SK-N-SH (cell line): ENCODE results near the gene TRIM71. TPM values are rescaled to one million over a fixed set of nuclear protein-coding genes. Genes with fewer than 3 reads are reported as not detected.

Experiments used
- CTCF ChIA-PET: fragments of 300-600, 350-600 bp; formaldehyde crosslinking; extraction: SDS; loops from one replicate; lab custom pipeline; 2021; lab: Yijun Ruan, JAX
- POLR2A ChIA-PET: fragments of 350-600 bp; sonication (Branson Sonifier 250); formaldehyde crosslinking; extraction: SDS; loops from one replicate; lab custom pipeline; 2020; ENCODE audit warnings: antibody characterized with exemption, inconsistent platforms; lab: Yijun Ruan, JAX
- DNase-seq: peaks from one replicate; pipeline ENCODE4 v3.0.0; 2012
- H2AFZ ChIP-seq: fragments of 200-600 bp; sonication (generic); 2 replicates; pipeline ENCODE4 v1.8.1; 2016; ENCODE audit warnings: antibody characterized with exemption, mild to moderate bottlenecking, low read depth
- H3F3A ChIP-seq: fragments of 200-600 bp; sonication (generic); replicated peaks from 2 replicates; pipeline ENCODE3; 2016; ENCODE audit warnings: antibody characterized with exemption, mild to moderate bottlenecking; ENCODE audit not compliant: insufficient read depth
- H3K27ac ChIP-seq, 2 experiments: fragments of 200-500 bp in 1 of 2; fragments of 200-600 bp in 1 of 2; sonication (Bioruptor generic) in 1 of 2; sonication (generic), shearing (Covaris generic) in 1 of 2; 2 replicates each; pipeline versions ENCODE4 v1.5.1 to v1.6.1; 2014 to 2016; ENCODE audit warnings: low read depth in 2 of 2, inconsistent platforms in 1 of 2, low read length in 1 of 2, mild to moderate bottlenecking in 1 of 2, mixed read lengths in 1 of 2
- H3K27me3 ChIP-seq: fragments of 200-600 bp; sonication (generic), shearing (Covaris generic); 2 replicates; pipeline ENCODE4 v1.6.1; 2016; ENCODE audit warnings: mixed run types; ENCODE audit not compliant: insufficient read depth
- H3K36me3 ChIP-seq, 2 experiments: fragments of 200-500 bp in 1 of 2; fragments of 200-600 bp in 1 of 2; sonication (Bioruptor generic) in 1 of 2; sonication (generic) in 1 of 2; replicated peaks in 1 of 2; 2 replicates each; pipeline versions ENCODE3 to v1.5.1; 2014 to 2016; ENCODE audit warnings: low read length in 1 of 2, mild to moderate bottlenecking in 1 of 2; ENCODE audit not compliant: insufficient read depth in 2 of 2, control insufficient read depth in 1 of 2
- H3K4me1 ChIP-seq, 2 experiments: fragments of 200-500 bp in 1 of 2; fragments of 200-600 bp in 1 of 2; sonication (Bioruptor generic) in 1 of 2; sonication (generic), shearing (Covaris generic) in 1 of 2; 2 replicates each; pipeline versions ENCODE4 v1.5.1 to v1.6.1; 2014 to 2016; ENCODE audit warnings: low read depth in 1 of 2, low read length in 1 of 2, mixed run types in 1 of 2; ENCODE audit not compliant: insufficient read depth in 2 of 2, control insufficient read depth in 1 of 2
- H3K4me2 ChIP-seq: fragments of 200-600 bp; sonication (generic), shearing (Covaris generic); 2 replicates; pipeline ENCODE4 v1.6.1; 2017; ENCODE audit warnings: mixed run types
- H3K4me3 ChIP-seq, 2 experiments: fragments of 200-500 bp in 1 of 2; fragments of 200-600 bp in 1 of 2; sonication (Bioruptor generic) in 1 of 2; sonication (generic), shearing (Covaris generic) in 1 of 2; 2 replicates each; pipeline versions ENCODE4 v1.5.1 to v1.8.1; 2014 to 2016; ENCODE audit warnings: low read depth in 2 of 2, inconsistent platforms in 1 of 2, low read length in 1 of 2, mild to moderate bottlenecking in 1 of 2, mixed read lengths in 1 of 2, moderate library complexity in 1 of 2
- H3K79me2 ChIP-seq: fragments of 200-600 bp; sonication (generic); 2 replicates; pipeline ENCODE4 v1.8.1; 2017; ENCODE audit warnings: mild to moderate bottlenecking; ENCODE audit not compliant: insufficient read depth
- H3K9ac ChIP-seq: fragments of 200-600 bp; sonication (generic); 2 replicates; pipeline ENCODE4 v1.6.1; 2017; ENCODE audit warnings: mixed run types
- H3K9me2 ChIP-seq: fragments of 200-600 bp; sonication (generic); 2 replicates; pipeline ENCODE4 v1.6.1; 2017; ENCODE audit warnings: mixed run types
- H3K9me3 ChIP-seq: fragments of 200-600 bp; sonication (generic); 2 replicates; pipeline ENCODE4 v1.6.1; 2017; ENCODE audit warnings: mixed run types, mild to moderate bottlenecking, moderate library complexity
- H4K20me1 ChIP-seq: fragments of 200-600 bp; sonication (generic); 2 replicates; pipeline ENCODE4 v1.6.1; 2017; ENCODE audit warnings: mild to moderate bottlenecking, mixed run types; ENCODE audit not compliant: insufficient read depth
- CHD2 ChIP-seq: fragments of 150-350 bp; IDR thresholded peaks from 2 replicates; pipeline ENCODE4 v1.6.1; 2018; ENCODE audit warnings: low read length; ENCODE audit not compliant: partially characterized antibody
- ELF1 ChIP-seq: IDR thresholded peaks from 2 replicates; pipeline ENCODE4 v1.4.0; 2012
- FOXJ3 ChIP-seq: sonication (generic); formaldehyde crosslinking; IDR thresholded peaks from 2 replicates; pipeline ENCODE4 v1.5.1; 2020; ENCODE audit warnings: mild to moderate bottlenecking, missing genetic modification reagents
- GABPA ChIP-seq: IDR thresholded peaks from 2 replicates; pipeline ENCODE4 v1.4.0; 2012; ENCODE audit warnings: low read depth, mild to moderate bottlenecking
- MEF2A ChIP-seq: IDR thresholded peaks from 2 replicates; pipeline ENCODE4 v1.4.0; 2012; ENCODE audit warnings: low read depth, borderline replicate concordance
- MXI1 ChIP-seq: IDR thresholded peaks from 2 replicates; pipeline ENCODE4 v1.6.1; 2012; ENCODE audit warnings: mild to moderate bottlenecking, low read depth, low read length, improper control_type of control experiment
- NFIC ChIP-seq: IDR thresholded peaks from 2 replicates; pipeline ENCODE4 v1.4.0; 2012; ENCODE audit warnings: borderline replicate concordance
- NRF1 ChIP-seq: IDR thresholded peaks from 2 replicates; pipeline ENCODE4 v1.6.1; 2012; ENCODE audit warnings: low read depth, mild to moderate bottlenecking, low read length
- PBX3 ChIP-seq: IDR thresholded peaks from 2 replicates; pipeline ENCODE4; 2012
- RAD21 ChIP-seq: IDR thresholded peaks from 2 replicates; pipeline ENCODE4 v1.6.1; 2012; ENCODE audit warnings: mild to moderate bottlenecking, low read length
- RFX5 ChIP-seq: IDR thresholded peaks from 2 replicates; pipeline ENCODE4 v1.6.1; 2012; ENCODE audit warnings: mild to moderate bottlenecking, improper control_type of control experiment, low read length
- RXRA ChIP-seq: IDR thresholded peaks from 2 replicates; pipeline ENCODE4 v1.4.0; 2012; ENCODE audit warnings: low read depth, mild to moderate bottlenecking, borderline replicate concordance
- SIN3A ChIP-seq: IDR thresholded peaks from 2 replicates; pipeline ENCODE4 v1.6.1; 2012; ENCODE audit warnings: low read depth, mild to moderate bottlenecking, low read length, moderate library complexity, borderline replicate concordance
- TEAD4 ChIP-seq: IDR thresholded peaks from 2 replicates; pipeline ENCODE4 v1.4.0; 2012; ENCODE audit warnings: mild to moderate bottlenecking, borderline replicate concordance; ENCODE audit not compliant: insufficient read depth
- YY1 ChIP-seq: IDR thresholded peaks from 2 replicates; pipeline ENCODE4 v1.4.0; 2012; ENCODE audit warnings: low read depth, mild to moderate bottlenecking
- ZBTB33 ChIP-seq: IDR thresholded peaks from 2 replicates; pipeline ENCODE4 v1.4.0; 2012; ENCODE audit warnings: low read depth, borderline replicate concordance
- WGBS: methylation state at CpG from one replicate; pipeline ENCODE4 v1.1.6; 2017; ENCODE audit warnings: low lambda C conversion rate; 5-methylcytosine and 5-hydroxymethylcytosine counted together
- polyA plus RNA-seq, 3 experiments: library from polyadenylated mRNA; depleted of rRNA; stranded (reverse); fragments of >200 nt; gene quantifications; 2 replicates each; pipeline ENCODE4 v1.2.3, GENCODE V29; 2012
- TF ChIP-seq, protein P1 (sequence below): fragments of 150-350 bp; IDR thresholded peaks from 2 replicates; pipeline ENCODE4 v1.6.1; 2016; ENCODE audit warnings: mild to moderate bottlenecking, low read depth, low read length
- TF ChIP-seq, protein P2 (sequence below): IDR thresholded peaks from 2 replicates; pipeline ENCODE4 v1.4.0; 2012; ENCODE audit warnings: low read depth, borderline replicate concordance

The TRIM71 gene
- polyA plus RNA-seq, 1 of the 3 experiments (the other 2 are of a cell fraction) = not detected

GRCh38 chr3:32890420-32891276, 72.9 kb downstream of the TRIM71 start (continued):
- TF ChIP-seq NFIC = no peak
- TF ChIP-seq, protein P1, sequence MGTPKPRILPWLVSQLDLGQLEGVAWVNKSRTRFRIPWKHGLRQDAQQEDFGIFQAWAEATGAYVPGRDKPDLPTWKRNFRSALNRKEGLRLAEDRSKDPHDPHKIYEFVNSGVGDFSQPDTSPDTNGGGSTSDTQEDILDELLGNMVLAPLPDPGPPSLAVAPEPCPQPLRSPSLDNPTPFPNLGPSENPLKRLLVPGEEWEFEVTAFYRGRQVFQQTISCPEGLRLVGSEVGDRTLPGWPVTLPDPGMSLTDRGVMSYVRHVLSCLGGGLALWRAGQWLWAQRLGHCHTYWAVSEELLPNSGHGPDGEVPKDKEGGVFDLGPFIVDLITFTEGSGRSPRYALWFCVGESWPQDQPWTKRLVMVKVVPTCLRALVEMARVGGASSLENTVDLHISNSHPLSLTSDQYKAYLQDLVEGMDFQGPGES = no peak
- no peak for TF ChIP-seq RAD21
- TF ChIP-seq RXRA = no peak

GRCh38 chr3:32891365-32891764, 73.6 kb downstream of the TRIM71 start:
- no peak for DNase-seq
- H3K27me3 ChIP-seq = peaks cover 17% of the 10 kb centered on the region; the same call in 1 of the 2 replicates

DNA sequence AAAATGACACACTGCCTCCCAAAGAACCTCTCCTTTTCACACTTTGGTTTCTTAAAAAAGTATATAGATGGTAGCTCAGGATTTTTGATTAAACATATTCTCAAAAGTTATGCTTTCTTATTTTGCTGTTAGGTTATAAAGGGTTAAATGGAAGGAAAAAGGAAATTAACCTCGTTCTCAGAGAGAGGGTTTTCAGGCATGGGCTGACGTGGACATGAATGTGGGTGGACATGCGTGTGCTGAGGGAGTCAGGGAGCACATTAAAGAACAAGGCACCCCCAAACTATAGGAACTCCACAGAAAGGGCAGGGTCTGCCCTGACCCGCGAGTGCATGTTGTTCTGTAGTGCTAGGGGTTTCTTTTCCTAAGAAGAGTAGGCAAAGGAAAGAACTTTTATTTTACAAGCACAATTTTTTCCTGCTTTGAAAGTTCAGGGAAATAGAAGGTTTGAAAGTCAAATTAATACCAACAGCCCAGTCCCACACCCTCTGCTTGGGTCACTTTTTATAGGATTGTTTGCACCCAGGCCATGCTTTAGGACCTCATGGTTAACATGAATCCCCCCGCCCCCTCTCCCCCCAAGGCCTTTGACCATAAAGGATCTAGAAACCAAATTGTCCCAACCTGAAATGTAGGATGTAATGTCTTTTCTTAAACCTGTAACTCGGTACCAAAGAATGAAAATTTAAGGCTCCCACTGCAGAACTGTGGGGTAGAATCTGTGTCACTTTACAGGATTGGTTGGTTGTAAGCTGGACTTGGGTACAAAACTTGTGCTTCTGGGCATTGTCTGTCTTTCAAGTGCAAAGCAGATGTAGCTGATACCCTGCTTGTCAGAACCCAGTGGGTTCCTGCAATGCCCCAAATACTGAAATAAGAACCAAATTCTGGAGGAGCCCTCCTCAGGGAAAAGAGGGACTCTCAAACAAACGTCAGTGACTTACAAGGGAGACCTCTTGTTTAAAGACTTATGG, 75.1 kb downstream of the TRIM71 start:
- TF ChIP-seq NRF1 (no peak), MEF2A (no peak), NFIC (no peak), GABPA (no peak), PBX3 (no peak), ELF1 (no peak), CHD2 (no peak), TEAD4 (no peak), ZBTB33 (no peak), FOXJ3 (CRISPR knock-in tag) (no peak), MXI1 (no peak), SIN3A (no peak), RFX5 (no peak), YY1 (no peak)
- TF ChIP-seq, protein P2, sequence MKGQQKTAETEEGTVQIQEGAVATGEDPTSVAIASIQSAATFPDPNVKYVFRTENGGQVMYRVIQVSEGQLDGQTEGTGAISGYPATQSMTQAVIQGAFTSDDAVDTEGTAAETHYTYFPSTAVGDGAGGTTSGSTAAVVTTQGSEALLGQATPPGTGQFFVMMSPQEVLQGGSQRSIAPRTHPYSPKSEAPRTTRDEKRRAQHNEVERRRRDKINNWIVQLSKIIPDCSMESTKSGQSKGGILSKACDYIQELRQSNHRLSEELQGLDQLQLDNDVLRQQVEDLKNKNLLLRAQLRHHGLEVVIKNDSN = no peak
- Histone ChIP-seq H3K9me3 (no peaks in the 10 kb centered on the region), H3K9ac (no peak overlapping the region), H3K4me1 (no peaks in the 10 kb centered on the region), H3K4me3 (no peak overlapping the region), H3F3A (no peaks in the 10 kb centered on the region), H2AFZ (no peak overlapping the region), H3K27ac (no peak overlapping the region), H3K4me2 (no peak overlapping the region), H4K20me1 (no peaks in the 10 kb centered on the region), H3K9me2 (no peaks in the 10 kb centered on the region), H3K79me2 (no peaks in the 10 kb centered on the region), H3K36me3 (no peaks in the 10 kb centered on the region), H3K27me3 (peaks cover 17% of the 10 kb centered on the region; the same call in 1 of the 2 replicates)
- DNase-seq = no peak
- ChIA-PET POLR2A (no interaction called here), CTCF (interaction anchor here (0.9 to 1.2 kb wide), 2 partner anchors 8 to 41 kb away, joined by 3 to 4 read pairs; no protein-coding TSS in a partner anchor)
- WGBS = 38% methylated on average over 8 of the region's 8 CpGs

More at GRCh38 chr3:32891365-32891764, 73.6 kb downstream of the TRIM71 start:
- Histone ChIP-seq H2AFZ (no peak overlapping the region), H3K9ac (no peak overlapping the region), H3F3A (no peaks in the 10 kb centered on the region), H3K4me3 (no peak overlapping the region)
- CTCF ChIA-PET = no interaction called here
- no peak for TF ChIP-seq NRF1
- TF ChIP-seq, all 33 proteins: peak for 0
- no peaks in the 10 kb centered on the region for H3K9me2 ChIP-seq
- H3K79me2 ChIP-seq = no peaks in the 10 kb centered on the region
- H3K27ac ChIP-seq = no peak overlapping the region
- H3K36me3 ChIP-seq = no peaks in the 10 kb centered on the region
- no peaks in the 10 kb centered on the region for H3K9me3 ChIP-seq
- no peaks in the 10 kb centered on the region for H3K4me1 ChIP-seq
- H4K20me1 ChIP-seq = no peaks in the 10 kb centered on the region
- no peak overlapping the region for H3K4me2 ChIP-seq
- 85% methylated on average over 16 of the region's 19 CpGs for WGBS
- POLR2A ChIA-PET = no interaction called here
